Cardiac fibroblast (primary cell): ENCODE measurements around the gene ABR.
A peak's percentile ranks its signal among the peaks of the same experiment; 100 is the strongest.

Experiments used
- DNase-seq, 2 donors: peaks; one replicate each; pipeline versions ENCODE4 v3.0.0 to v3.0.0-alpha.2; 2010; ENCODE audit warnings: low read depth in 2 of 2
- H3K4me3 ChIP-seq, 2 donors: replicated peaks in 1 of 2; 1 replicate in 1 of 2; 2 replicates in 1 of 2; pipeline ENCODE4 v1.5.1; 2011; ENCODE audit warnings: low read depth in 2 of 2, low read length in 2 of 2, mild to moderate bottlenecking in 2 of 2, moderate library complexity in 1 of 2
- TF ChIP-seq, protein P1 (sequence below): IDR thresholded peaks from one replicate; pipeline ENCODE4 v1.5.1; 2011; ENCODE audit warnings: low read depth, mild to moderate bottlenecking, low read length, inconsistent platforms

ABR gene

GRCh38 chr17:980406-981291, 199.1 kb downstream of the ABR start:
- peak overlapping the region; percentile 47 to 56 for H3K4me3 ChIP-seq
- TF ChIP-seq, protein P1, sequence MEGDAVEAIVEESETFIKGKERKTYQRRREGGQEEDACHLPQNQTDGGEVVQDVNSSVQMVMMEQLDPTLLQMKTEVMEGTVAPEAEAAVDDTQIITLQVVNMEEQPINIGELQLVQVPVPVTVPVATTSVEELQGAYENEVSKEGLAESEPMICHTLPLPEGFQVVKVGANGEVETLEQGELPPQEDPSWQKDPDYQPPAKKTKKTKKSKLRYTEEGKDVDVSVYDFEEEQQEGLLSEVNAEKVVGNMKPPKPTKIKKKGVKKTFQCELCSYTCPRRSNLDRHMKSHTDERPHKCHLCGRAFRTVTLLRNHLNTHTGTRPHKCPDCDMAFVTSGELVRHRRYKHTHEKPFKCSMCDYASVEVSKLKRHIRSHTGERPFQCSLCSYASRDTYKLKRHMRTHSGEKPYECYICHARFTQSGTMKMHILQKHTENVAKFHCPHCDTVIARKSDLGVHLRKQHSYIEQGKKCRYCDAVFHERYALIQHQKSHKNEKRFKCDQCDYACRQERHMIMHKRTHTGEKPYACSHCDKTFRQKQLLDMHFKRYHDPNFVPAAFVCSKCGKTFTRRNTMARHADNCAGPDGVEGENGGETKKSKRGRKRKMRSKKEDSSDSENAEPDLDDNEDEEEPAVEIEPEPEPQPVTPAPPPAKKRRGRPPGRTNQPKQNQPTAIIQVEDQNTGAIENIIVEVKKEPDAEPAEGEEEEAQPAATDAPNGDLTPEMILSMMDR: peak; percentile 74
- DNase-seq: peak; percentile 90 to 91

GRCh38 chr17:979539-980405, 200.0 kb downstream of the ABR start, which contains the start of gene NXN:
Gene NXN (minus strand): TSS chr17:979776.
- H3K4me3 ChIP-seq: peak within 1 kb of the TSS; percentile 57
- peak; percentile 70 to 83 for DNase-seq
- TF ChIP-seq, protein P1: no peak

- peak overlapping the region; percentile 50 to 57 for H3K4me3 ChIP-seq
- TF ChIP-seq, protein P1: no peak
- no peak for DNase-seq
These were observed 200.6 kb downstream of the ABR start for GRCh38 chr17:979212-979538.

- DNase-seq: peak in 1 of 2 donors; percentile 34
- TF ChIP-seq, protein P1: no peak
- peak overlapping the region; percentile 30 to 57 for H3K4me3 ChIP-seq
These were observed 201.4 kb downstream of the ABR start for GRCh38 chr17:978103-979093.

- no peak overlapping the region for H3K4me3 ChIP-seq
- TF ChIP-seq, protein P1: no peak
- no peak for DNase-seq
These were observed 202.6 kb downstream of the ABR start for GRCh38 chr17:977166-977565.

DNA sequence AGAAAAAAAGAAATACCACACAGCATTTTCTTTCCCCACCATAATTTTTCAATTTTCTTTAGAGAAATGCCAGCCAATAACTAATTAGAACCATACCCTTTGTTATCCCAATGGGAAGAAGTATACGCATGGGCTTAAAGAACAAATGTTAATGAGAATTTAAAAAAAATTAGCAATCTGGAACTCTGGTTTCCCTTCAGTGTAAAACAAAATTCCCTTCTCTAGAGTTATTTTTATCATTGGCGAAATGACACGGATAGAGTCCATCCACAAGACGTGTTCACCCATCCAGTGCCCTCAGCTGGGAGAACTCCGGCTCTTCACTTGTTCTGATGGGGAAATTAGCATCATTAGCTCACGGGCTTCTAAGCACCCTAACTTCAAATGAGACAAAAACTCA, 203.5 kb downstream of the ABR start:
- no peak for DNase-seq
- H3K4me3 ChIP-seq: no peak overlapping the region
- TF ChIP-seq, protein P1: no peak
